ENCODE results near the gene SHISA6.

GRCh38 chr17:11221721-11222120 is 19.3 kb upstream of the SHISA6 start:
- TF ChIP-seq CTCF (IDR thresholded peaks at IDR 0.05) (no peak), EZH2 (IDR thresholded peaks at IDR 0.05) (no peak)
